Mesenchymal stem cell (in vitro differentiated cells and primary cell): ENCODE results near the gene EVC2.

Source experiments
- DNase-seq: peaks from one replicate; pipeline ENCODE4 v3.0.0-alpha.2; 2013
- H2AFZ ChIP-seq: one replicate; pipeline ENCODE4 v1.6.1; 2013; ENCODE audit warnings: low read depth, mild to moderate bottlenecking, control low read depth, inconsistent platforms, low read length, moderate library complexity
- H2AK5ac ChIP-seq: 2 replicates; pipeline ENCODE4 v1.6.1; 2013; ENCODE audit warnings: low read length, moderate library complexity, mild to moderate bottlenecking, inconsistent platforms; ENCODE audit not compliant: severe bottlenecking
- H2BK120ac ChIP-seq: one replicate; pipeline ENCODE4 v1.6.1; 2013; ENCODE audit warnings: low read depth, mild to moderate bottlenecking, inconsistent platforms, low read length, moderate library complexity
- H2BK12ac ChIP-seq, 2 experiments: one replicate each; pipeline ENCODE4 v1.6.1; 2013; ENCODE audit warnings: inconsistent platforms in 2 of 2, low read length in 2 of 2, mild to moderate bottlenecking in 2 of 2, moderate library complexity in 2 of 2, control low read depth in 1 of 2
- H2BK15ac ChIP-seq: one replicate; pipeline ENCODE4 v1.6.1; 2013; ENCODE audit warnings: mild to moderate bottlenecking, low read depth, inconsistent platforms; ENCODE audit not compliant: poor library complexity, severe bottlenecking
- H2BK5ac ChIP-seq: 2 replicates; pipeline ENCODE4 v1.6.1; 2013; ENCODE audit warnings: low read depth, mild to moderate bottlenecking, low read length, control low read depth, inconsistent platforms; ENCODE audit not compliant: poor library complexity, severe bottlenecking
- H3K14ac ChIP-seq, 2 experiments: one replicate each; pipeline ENCODE4 v1.6.1; 2013; ENCODE audit warnings: inconsistent platforms in 2 of 2, low read length in 2 of 2, control low read depth in 1 of 2, mild to moderate bottlenecking in 1 of 2, moderate library complexity in 1 of 2
- H3K18ac ChIP-seq, 2 experiments: one replicate each; pipeline ENCODE4 v1.6.1; 2013; ENCODE audit warnings: inconsistent platforms in 2 of 2, low read length in 2 of 2, control low read depth in 1 of 2, low read depth in 1 of 2, mild to moderate bottlenecking in 1 of 2
- H3K23ac ChIP-seq, 2 experiments: one replicate each; pipeline ENCODE4 v1.6.1; 2013; ENCODE audit warnings: inconsistent platforms in 2 of 2, low read length in 2 of 2, mild to moderate bottlenecking in 2 of 2, moderate library complexity in 2 of 2, control low read depth in 1 of 2
- H3K27ac ChIP-seq: 2 replicates; pipeline ENCODE4 v1.5.1; 2013; ENCODE audit warnings: mild to moderate bottlenecking, moderate library complexity, low read length, control low read depth, inconsistent platforms; ENCODE audit not compliant: poor library complexity, severe bottlenecking
- H3K27me3 ChIP-seq, 2 experiments: 2 replicates each; pipeline versions ENCODE4 v1.6.1 to v1.7.0; 2013; ENCODE audit warnings: low read length in 2 of 2, mild to moderate bottlenecking in 2 of 2, moderate library complexity in 2 of 2, control low read depth in 1 of 2, inconsistent platforms in 1 of 2; ENCODE audit not compliant: control insufficient read depth in 1 of 2, insufficient read depth in 1 of 2
- H3K36me3 ChIP-seq, 2 experiments: 2 replicates each; pipeline versions ENCODE4 v1.6.1 to v1.7.0; 2013; ENCODE audit warnings: low read length in 2 of 2, control low read depth in 1 of 2, inconsistent platforms in 1 of 2, low read depth in 1 of 2, mild to moderate bottlenecking in 1 of 2; ENCODE audit not compliant: insufficient read depth in 2 of 2, control insufficient read depth in 1 of 2
- H3K4ac ChIP-seq, 2 experiments: one replicate each; pipeline ENCODE4 v1.6.1; 2013; ENCODE audit warnings: inconsistent platforms in 2 of 2, low read length in 2 of 2, mild to moderate bottlenecking in 2 of 2, moderate library complexity in 2 of 2, control low read depth in 1 of 2, low read depth in 1 of 2
- H3K4me1 ChIP-seq: 2 replicates; pipeline ENCODE4 v1.6.1; 2013; ENCODE audit warnings: low read depth, low read length, control low read depth; ENCODE audit not compliant: control insufficient read depth, insufficient read depth
- H3K4me2 ChIP-seq: 2 replicates; pipeline ENCODE4 v1.6.1; 2013; ENCODE audit warnings: low read length, mild to moderate bottlenecking, inconsistent platforms; ENCODE audit not compliant: poor library complexity, severe bottlenecking
- H3K4me3 ChIP-seq, 2 experiments: 2 replicates each; pipeline versions ENCODE4 v1.5.1 to v1.7.0; 2013; ENCODE audit warnings: low read length in 2 of 2, mild to moderate bottlenecking in 2 of 2, control low read depth in 1 of 2, low read depth in 1 of 2; ENCODE audit not compliant: insufficient read depth in 1 of 2
- H3K79me1 ChIP-seq: replicated peaks from 2 replicates; pipeline ENCODE4 v1.6.1; 2013; ENCODE audit warnings: mild to moderate bottlenecking, control low read depth, low read length, inconsistent platforms; ENCODE audit not compliant: poor library complexity, severe bottlenecking
- H3K9ac ChIP-seq: 2 replicates; pipeline ENCODE4 v1.7.0; 2013; ENCODE audit warnings: mild to moderate bottlenecking, low read length, moderate library complexity
- H3K9me3 ChIP-seq: 2 replicates; pipeline ENCODE4 v1.7.0; 2013; ENCODE audit warnings: mild to moderate bottlenecking, low read length; ENCODE audit not compliant: control insufficient read depth
- H4K8ac ChIP-seq: one replicate; pipeline ENCODE4 v1.6.1; 2013; ENCODE audit warnings: inconsistent platforms, mild to moderate bottlenecking, low read length, moderate library complexity
- H4K91ac ChIP-seq: one replicate; pipeline ENCODE4 v1.6.1; 2013; ENCODE audit warnings: mild to moderate bottlenecking, low read length, inconsistent platforms
- WGBS: methylation state at CpG from one replicate; pipeline ENCODE4 v1.1.7; 2013; ENCODE audit warnings: mixed read lengths; 5-methylcytosine and 5-hydroxymethylcytosine counted together

Gene EVC2

DNA sequence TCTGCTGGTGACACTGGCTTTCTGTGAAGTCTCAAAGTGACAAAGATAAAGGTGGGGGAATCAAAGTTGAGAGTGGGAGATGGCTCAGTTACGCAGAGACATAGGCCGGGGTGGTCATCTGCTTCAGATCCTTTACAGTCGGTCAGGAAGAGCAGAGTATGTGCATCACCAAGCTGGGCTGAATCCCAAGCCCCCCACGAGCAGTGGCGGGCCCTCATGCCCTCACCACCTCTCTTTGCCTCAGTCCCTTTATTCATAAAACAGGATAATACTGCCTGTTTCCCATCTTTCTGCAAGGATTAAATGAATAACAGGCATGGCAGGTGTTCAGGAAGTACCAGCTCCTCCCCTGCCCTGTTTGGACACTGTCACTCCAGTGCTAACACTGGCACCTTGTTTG, 135.6 kb downstream of the EVC2 start:
- Histone ChIP-seq H2AK5ac (no peak overlapping the region), H3K4me1 (no peaks in the 10 kb centered on the region), H3K36me3 (peaks cover 53 to 94% of the 10 kb centered on the region in 2 experiments), H3K4me2 (no peak overlapping the region), H2AFZ (no peak overlapping the region), H3K4me3 (no peak overlapping the region), H3K79me1 (no peaks in the 10 kb centered on the region), H3K4ac (no peak overlapping the region), H2BK5ac (no peak overlapping the region), H3K27ac (no peak overlapping the region), H2BK15ac (no peak overlapping the region), H3K9me3 (no peaks in the 10 kb centered on the region), H3K14ac (no peak overlapping the region), H3K18ac (no peak overlapping the region), H4K8ac (no peak overlapping the region), H3K27me3 (no peaks in the 10 kb centered on the region), H3K9ac (no peak overlapping the region), H4K91ac (no peak overlapping the region), H3K23ac (no peak overlapping the region), H2BK12ac (no peak overlapping the region), H2BK120ac (no peak overlapping the region)
- no peak for DNase-seq
- 98% methylated on average over 5 of the region's 5 CpGs for WGBS

DNA sequence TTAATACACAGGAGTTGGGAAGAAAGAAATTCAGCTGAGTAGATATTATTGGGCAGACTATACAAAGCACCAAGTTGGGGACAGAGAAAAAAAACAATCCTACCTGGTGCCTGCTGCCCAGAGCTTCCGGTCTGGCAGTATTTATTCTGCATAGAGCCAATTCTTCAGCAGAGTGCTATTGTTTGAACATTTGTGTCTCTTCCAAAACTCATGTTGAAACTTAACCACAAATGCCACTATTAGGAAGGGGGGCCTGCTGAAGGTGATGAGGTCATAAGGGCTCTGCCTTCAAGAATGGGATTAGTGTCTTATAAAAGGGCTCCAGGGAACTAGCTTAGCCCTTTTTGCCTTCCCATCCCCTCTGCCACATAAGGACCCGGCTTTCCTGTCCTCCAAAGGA, 136.2 kb downstream of the EVC2 start:
- Histone ChIP-seq H2BK120ac (no peak overlapping the region), H3K9me3 (no peaks in the 10 kb centered on the region), H4K8ac (no peak overlapping the region), H3K23ac (no peak overlapping the region), H3K9ac (no peak overlapping the region), H3K27ac (no peak overlapping the region), H2BK5ac (no peak overlapping the region), H3K4ac (no peak overlapping the region), H2BK12ac (no peak overlapping the region), H3K4me1 (no peaks in the 10 kb centered on the region), H2BK15ac (no peak overlapping the region), H3K4me3 (no peak overlapping the region), H3K4me2 (no peak overlapping the region), H3K79me1 (no peaks in the 10 kb centered on the region), H2AFZ (no peak overlapping the region), H4K91ac (no peak overlapping the region), H2AK5ac (no peak overlapping the region), H3K14ac (no peak overlapping the region), H3K18ac (no peak overlapping the region), H3K36me3 (peaks cover 53 to 94% of the 10 kb centered on the region in 2 experiments), H3K27me3 (no peaks in the 10 kb centered on the region)
- WGBS: 100% methylated on average over 2 of the region's 2 CpGs
- DNase-seq: no peak

DNA sequence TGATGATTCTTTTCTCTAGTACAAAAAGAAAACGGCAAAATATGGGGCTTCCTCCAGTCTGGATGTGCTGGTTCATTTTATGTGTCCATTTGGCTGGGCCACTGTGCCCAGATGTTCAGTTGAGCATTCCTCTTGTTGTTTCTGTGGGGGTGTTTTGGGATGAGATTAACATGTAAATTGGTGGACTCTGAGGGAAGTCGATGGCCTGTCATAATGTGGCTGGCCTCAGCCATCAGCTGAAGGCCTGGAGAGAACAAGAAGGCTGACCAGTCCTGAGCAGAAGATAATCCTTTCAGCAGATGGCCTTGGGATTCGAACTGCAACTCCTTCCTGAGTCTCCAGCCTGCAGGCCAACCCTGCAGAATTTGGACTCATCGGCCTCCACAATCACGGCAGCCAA, 136.7 kb downstream of the EVC2 start:
- Histone ChIP-seq H2BK120ac (no peak overlapping the region), H2BK12ac (no peak overlapping the region), H3K4me1 (no peaks in the 10 kb centered on the region), H3K14ac (no peak overlapping the region), H4K8ac (no peak overlapping the region), H3K9me3 (no peaks in the 10 kb centered on the region), H4K91ac (no peak overlapping the region), H2AK5ac (no peak overlapping the region), H2BK15ac (no peak overlapping the region), H3K36me3 (peaks cover 55 to 93% of the 10 kb centered on the region in 2 experiments), H3K79me1 (no peaks in the 10 kb centered on the region), H2AFZ (no peak overlapping the region), H3K18ac (no peak overlapping the region), H3K4ac (no peak overlapping the region), H2BK5ac (no peak overlapping the region), H3K27me3 (no peaks in the 10 kb centered on the region), H3K9ac (no peak overlapping the region), H3K4me3 (no peak overlapping the region), H3K27ac (no peak overlapping the region), H3K23ac (no peak overlapping the region), H3K4me2 (no peak overlapping the region)
- WGBS: 97% methylated on average over 3 of the region's 5 CpGs
- no peak for DNase-seq

DNA sequence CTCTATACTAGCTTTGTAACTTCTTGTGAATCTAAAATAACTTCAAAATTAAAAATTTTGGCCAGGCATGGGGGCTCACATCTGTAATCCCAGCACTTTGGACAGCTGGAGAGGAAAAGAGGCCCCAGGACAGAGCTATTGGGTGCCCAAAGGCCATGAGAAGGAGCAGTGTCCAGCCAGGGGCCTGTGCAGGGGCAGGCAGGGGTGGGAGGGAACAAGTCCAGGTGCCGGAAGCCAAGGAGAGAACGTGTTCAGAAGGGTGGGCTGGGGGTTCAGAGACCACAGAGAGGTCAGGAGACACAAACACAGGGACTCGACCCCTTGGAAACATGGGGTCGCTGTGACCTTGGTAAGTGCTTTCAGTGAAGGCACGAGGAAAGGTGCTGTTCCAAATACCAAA, 138.9 kb downstream of the EVC2 start:
- H3K27me3 ChIP-seq: no peaks in the 10 kb centered on the region
- no peaks in the 10 kb centered on the region for H3K79me1 ChIP-seq
- H3K4ac ChIP-seq: no peak overlapping the region
- no peak overlapping the region for H3K14ac ChIP-seq
- no peak overlapping the region for H2AK5ac ChIP-seq
- H3K9ac ChIP-seq: no peak overlapping the region
- no peak overlapping the region for H4K91ac ChIP-seq
- no peak overlapping the region for H2BK5ac ChIP-seq
- no peak overlapping the region for H2BK15ac ChIP-seq
- no peaks in the 10 kb centered on the region for H3K4me1 ChIP-seq
- no peak overlapping the region for H2AFZ ChIP-seq
- H3K23ac ChIP-seq: no peak overlapping the region
- 91% methylated on average over 5 of the region's 5 CpGs for WGBS
- H3K4me2 ChIP-seq: no peak overlapping the region
- H3K4me3 ChIP-seq: no peak overlapping the region
- no peak overlapping the region for H3K27ac ChIP-seq
- no peaks in the 10 kb centered on the region for H3K9me3 ChIP-seq
- peaks cover 59 to 90% of the 10 kb centered on the region in 2 experiments for H3K36me3 ChIP-seq
- DNase-seq: no peak
- no peak overlapping the region for H3K18ac ChIP-seq
- no peak overlapping the region for H2BK120ac ChIP-seq
- no peak overlapping the region for H2BK12ac ChIP-seq
- no peak overlapping the region for H4K8ac ChIP-seq
